ENCODE results near the gene TUBGCP3.

Gene TUBGCP3

GRCh38 chr13:112441779-112442310 is 146.1 kb downstream of the TUBGCP3 start:
- DNase-seq (ENCODE audit: low read depth) = no peak

GRCh38 chr13:112441226-112441625 is 146.7 kb downstream of the TUBGCP3 start:
- DNase-seq (ENCODE audit: low read depth) = no peak

GRCh38 chr13:112438515-112438914 is 149.4 kb downstream of the TUBGCP3 start:
- DNase-seq (ENCODE audit: low read depth) = no peak

- DNase-seq (ENCODE audit: low read depth) = no peak
Observed at GRCh38 chr13:112438094-112438493, 149.9 kb downstream of the TUBGCP3 start.

- DNase-seq (ENCODE audit: low read depth) = no peak
Observed at GRCh38 chr13:112435973-112436372, 152.0 kb downstream of the TUBGCP3 start.
